ENCODE data around the gene AKR1E2. TPM values are rescaled to one million over a fixed set of nuclear protein-coding genes. Genes with fewer than 3 reads are reported as not detected.

Gene AKR1E2
- total and polyA plus RNA-seq, 2 donors (not counting 1 experiment from before 2014, with no cell fraction given): 0.42 TPM; not detected in 1

DNA sequence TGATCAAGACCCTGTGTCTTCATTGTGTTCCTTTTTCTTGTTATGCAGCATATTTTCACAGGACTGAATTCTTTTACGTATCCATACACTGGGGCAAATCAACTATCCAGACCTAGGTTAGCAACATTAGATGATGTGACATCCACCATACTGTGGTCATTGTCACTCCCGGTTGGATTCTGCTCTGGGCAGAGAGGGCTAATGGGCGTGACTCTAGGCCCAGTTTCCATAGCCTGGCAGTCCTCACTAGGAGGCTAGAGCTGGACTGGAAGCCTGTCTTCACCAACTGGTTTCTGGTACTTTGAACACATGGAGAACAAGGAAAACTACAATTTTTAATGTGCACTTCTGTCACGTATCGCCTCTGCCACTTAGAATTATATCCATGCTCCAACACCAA is 25.2 kb downstream of the AKR1E2 start:
- TF ChIP-seq, protein P1, sequence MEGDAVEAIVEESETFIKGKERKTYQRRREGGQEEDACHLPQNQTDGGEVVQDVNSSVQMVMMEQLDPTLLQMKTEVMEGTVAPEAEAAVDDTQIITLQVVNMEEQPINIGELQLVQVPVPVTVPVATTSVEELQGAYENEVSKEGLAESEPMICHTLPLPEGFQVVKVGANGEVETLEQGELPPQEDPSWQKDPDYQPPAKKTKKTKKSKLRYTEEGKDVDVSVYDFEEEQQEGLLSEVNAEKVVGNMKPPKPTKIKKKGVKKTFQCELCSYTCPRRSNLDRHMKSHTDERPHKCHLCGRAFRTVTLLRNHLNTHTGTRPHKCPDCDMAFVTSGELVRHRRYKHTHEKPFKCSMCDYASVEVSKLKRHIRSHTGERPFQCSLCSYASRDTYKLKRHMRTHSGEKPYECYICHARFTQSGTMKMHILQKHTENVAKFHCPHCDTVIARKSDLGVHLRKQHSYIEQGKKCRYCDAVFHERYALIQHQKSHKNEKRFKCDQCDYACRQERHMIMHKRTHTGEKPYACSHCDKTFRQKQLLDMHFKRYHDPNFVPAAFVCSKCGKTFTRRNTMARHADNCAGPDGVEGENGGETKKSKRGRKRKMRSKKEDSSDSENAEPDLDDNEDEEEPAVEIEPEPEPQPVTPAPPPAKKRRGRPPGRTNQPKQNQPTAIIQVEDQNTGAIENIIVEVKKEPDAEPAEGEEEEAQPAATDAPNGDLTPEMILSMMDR (IDR thresholded peaks at IDR 0.05): no peak
- TF ChIP-seq EZH2 (IDR thresholded peaks at IDR 0.05; ENCODE audit: borderline replicate concordance, insufficient read depth, low read depth, low read length, poor library complexity, severe bottlenecking): no peak
- Histone ChIP-seq H3K9me3 (ENCODE audit: control extremely low read depth in 1 of 3, control insufficient read depth in 2 of 3, insufficient read depth in 1 of 3, low read length in 2 of 3) (no peaks in the 10 kb centered on the region), H3K4me2 (replicated peaks; ENCODE audit: low read depth, low read length, poor library complexity, severe bottlenecking) (no peak overlapping the region), H2AFZ (ENCODE audit: insufficient read depth, low read depth, low read length, poor library complexity, severe bottlenecking) (no peak overlapping the region), H3K27ac (ENCODE audit: low read length in 2 of 2) (no peak overlapping the region), H3K4me1 (ENCODE audit: control insufficient read depth in 2 of 2, insufficient read depth in 2 of 2, low read length in 2 of 2) (peaks cover 8 to 10% of the 10 kb centered on the region in 2 donors), H3K4me3 (ENCODE audit: control extremely low read depth in 1 of 5, extremely low read depth in 1 of 5, insufficient read depth in 1 of 5, low read depth in 2 of 5, low read length in 4 of 5) (no peak overlapping the region), H3K9ac (ENCODE audit: low read length) (no peak overlapping the region), H3K79me2 (ENCODE audit: control insufficient read depth, insufficient read depth, low read length) (no peaks in the 10 kb centered on the region), H4K20me1 (ENCODE audit: control insufficient read depth, insufficient read depth, low read length, poor library complexity, severe bottlenecking) (no peaks in the 10 kb centered on the region), H3K36me3 (replicated peaks in 1 of 2; ENCODE audit: control extremely low read depth in 1 of 2, control insufficient read depth in 1 of 2, extremely low read depth in 1 of 2, insufficient read depth in 2 of 2, low read length in 1 of 2) (no peaks in the 10 kb centered on the region), H3K27me3 (replicated peaks in 1 of 4; ENCODE audit: control extremely low read depth in 1 of 4, control insufficient read depth in 3 of 4, insufficient read depth in 4 of 4, low read length in 3 of 4) (no peaks in the 10 kb centered on the region)
- WGBS (ENCODE audit: insufficient coverage): 87% methylated on average over 3 of the region's 5 CpGs
- intact Hi-C loops (cut with micrococcal nuclease): no loop called here
- ChIA-PET CTCF (interaction anchor here (3.3 to 4.0 kb wide), 2 partner anchors 12 to 771 kb away, joined by 23 to 26 read pairs; no protein-coding TSS in a partner anchor), POLR2A (no interaction called here)
- Mint-ChIP-seq H3K4me3 (no peak overlapping the region), H3K27ac (no peak overlapping the region), H3K9me3 (ENCODE audit: insufficient read depth) (no peaks in the 10 kb centered on the region), H3K27me3 (peaks cover 6% of the 10 kb centered on the region), H3K4me1 (peaks cover 12% of the 10 kb centered on the region)
- ATAC-seq (ENCODE audit: low read depth) (no peak), DNase-seq (no peak)

DNA sequence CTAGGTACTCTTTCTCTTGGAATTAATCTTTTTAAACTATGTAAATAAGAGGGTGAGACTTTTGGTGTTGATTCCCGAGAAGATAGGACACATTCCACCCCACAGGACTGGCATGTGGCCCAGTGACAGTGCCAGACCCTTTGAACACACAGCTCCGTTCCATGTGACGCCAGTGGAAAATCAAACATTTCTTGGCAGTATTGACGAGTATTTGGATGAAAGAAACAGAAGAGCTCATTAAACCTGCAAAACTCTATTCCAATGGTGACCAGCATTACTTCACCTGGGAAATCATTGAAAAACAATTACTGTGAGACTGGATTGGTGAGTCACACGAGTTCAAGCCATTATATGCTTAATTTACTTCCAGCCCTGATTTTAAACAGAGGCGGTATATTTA is 25.8 kb downstream of the AKR1E2 start:
- Histone ChIP-seq H3K36me3 (replicated peaks in 1 of 2; ENCODE audit: control extremely low read depth in 1 of 2, control insufficient read depth in 1 of 2, extremely low read depth in 1 of 2, insufficient read depth in 2 of 2, low read length in 1 of 2) (no peaks in the 10 kb centered on the region), H3K4me2 (replicated peaks; ENCODE audit: low read depth, low read length, poor library complexity, severe bottlenecking) (no peak overlapping the region), H4K20me1 (ENCODE audit: control insufficient read depth, insufficient read depth, low read length, poor library complexity, severe bottlenecking) (no peaks in the 10 kb centered on the region), H3K79me2 (ENCODE audit: control insufficient read depth, insufficient read depth, low read length) (no peaks in the 10 kb centered on the region), H3K9ac (ENCODE audit: low read length) (no peak overlapping the region), H3K27ac (ENCODE audit: low read length in 2 of 2) (no peak overlapping the region), H3K9me3 (ENCODE audit: control extremely low read depth in 1 of 3, control insufficient read depth in 2 of 3, insufficient read depth in 1 of 3, low read length in 2 of 3) (no peaks in the 10 kb centered on the region), H3K4me1 (ENCODE audit: control insufficient read depth in 2 of 2, insufficient read depth in 2 of 2, low read length in 2 of 2) (peaks cover 8 to 10% of the 10 kb centered on the region in 2 donors), H3K4me3 (ENCODE audit: control extremely low read depth in 1 of 5, extremely low read depth in 1 of 5, insufficient read depth in 1 of 5, low read depth in 2 of 5, low read length in 4 of 5) (no peak overlapping the region), H3K27me3 (replicated peaks in 1 of 4; ENCODE audit: control extremely low read depth in 1 of 4, control insufficient read depth in 3 of 4, insufficient read depth in 4 of 4, low read length in 3 of 4) (no peaks in the 10 kb centered on the region), H2AFZ (ENCODE audit: insufficient read depth, low read depth, low read length, poor library complexity, severe bottlenecking) (no peak overlapping the region)
- H3K27ac Mint-ChIP-seq: no peak overlapping the region
- ATAC-seq (ENCODE audit: low read depth) (no peak), DNase-seq (no peak)
- intact Hi-C loops (cut with micrococcal nuclease): no loop called here
- TF ChIP-seq, protein P1 (IDR thresholded peaks at IDR 0.05): no peak
- no peak for TF ChIP-seq EZH2 (IDR thresholded peaks at IDR 0.05; ENCODE audit: borderline replicate concordance, insufficient read depth, low read depth, low read length, poor library complexity, severe bottlenecking)
- H3K4me1 Mint-ChIP-seq: peaks cover 12% of the 10 kb centered on the region
- no peak overlapping the region for H3K4me3 Mint-ChIP-seq
- WGBS (ENCODE audit: insufficient coverage): no CpG with 5 or more reads among the region's 6 CpGs
- ChIA-PET CTCF (interaction anchor here (1.6 to 4.0 kb wide), 2 partner anchors 13 to 771 kb away, joined by 4 to 26 read pairs; no protein-coding TSS in a partner anchor), POLR2A (no interaction called here)
- peaks cover 6% of the 10 kb centered on the region for H3K27me3 Mint-ChIP-seq
- no peaks in the 10 kb centered on the region for H3K9me3 Mint-ChIP-seq (ENCODE audit: insufficient read depth)
